DND-41 (cell line): Measurements from ENCODE around the gene MIGA1.

Source experiments
- ATAC-seq: fragments of 200-7000 bp; cut with Tn5 transposase; 3 replicates; pipeline ENCODE4 v1.9.1; 2021; ENCODE audit warnings: low read depth; ENCODE audit not compliant: insufficient read depth
- DNase-seq: peaks from one replicate; pipeline ENCODE4 v3.0.0-alpha.2; 2020
- H2AFZ ChIP-seq: 2 replicates; pipeline ENCODE4 v1.6.0; 2012; ENCODE audit warnings: low read depth, low read length
- H3K27ac ChIP-seq: 2 replicates; pipeline ENCODE4 v1.5.1; 2012; ENCODE audit warnings: low read length, inconsistent platforms
- H3K27me3 ChIP-seq: fragments of 200-600 bp; sonication (generic); 2 replicates; pipeline ENCODE4 v1.6.0; 2012; ENCODE audit warnings: low read length, mild to moderate bottlenecking, inconsistent platforms; ENCODE audit not compliant: insufficient read depth, poor library complexity
- H3K36me3 ChIP-seq: 2 replicates; pipeline ENCODE4 v1.5.1; 2012; ENCODE audit warnings: low read length, inconsistent platforms; ENCODE audit not compliant: insufficient read depth
- H3K4me1 ChIP-seq: 2 replicates; pipeline ENCODE4 v1.5.1; 2012; ENCODE audit warnings: mild to moderate bottlenecking, low read length; ENCODE audit not compliant: insufficient read depth
- H3K4me2 ChIP-seq: 2 replicates; pipeline ENCODE4 v1.6.0; 2012; ENCODE audit warnings: mild to moderate bottlenecking, moderate library complexity, low read length, inconsistent platforms; ENCODE audit not compliant: insufficient read depth
- H3K4me3 ChIP-seq, 2 experiments: fragments of 200-600 bp in 1 of 2; shearing (Covaris generic) in 1 of 2; 2 replicates each; pipeline ENCODE4 v1.5.1; 2012 to 2016; ENCODE audit warnings: inconsistent platforms in 2 of 2, low read length in 2 of 2, mild to moderate bottlenecking in 2 of 2, low read depth in 1 of 2, moderate library complexity in 1 of 2
- H3K79me2 ChIP-seq: 2 replicates; pipeline ENCODE4 v1.6.0; 2012; ENCODE audit warnings: low read length, inconsistent platforms; ENCODE audit not compliant: insufficient read depth
- H3K9ac ChIP-seq: 2 replicates; pipeline ENCODE4 v1.6.0; 2012; ENCODE audit warnings: low read depth, mild to moderate bottlenecking, inconsistent platforms, low read length, moderate library complexity
- H3K9me3 ChIP-seq: 2 replicates; pipeline ENCODE4 v1.5.1; 2012; ENCODE audit warnings: low read length, moderate library complexity, mild to moderate bottlenecking, inconsistent platforms; ENCODE audit not compliant: insufficient read depth, severe bottlenecking
- H4K20me1 ChIP-seq: 2 replicates; pipeline ENCODE4 v1.6.0; 2012; ENCODE audit warnings: low read length; ENCODE audit not compliant: insufficient read depth
- EZH2 ChIP-seq: IDR thresholded peaks from 3 replicates; pipeline ENCODE4 v1.6.1; 2012; ENCODE audit warnings: borderline replicate concordance, low read depth, mild to moderate bottlenecking, moderate library complexity, low read length, inconsistent platforms; ENCODE audit not compliant: severe bottlenecking
- TF ChIP-seq, protein P1 (sequence below): IDR thresholded peaks from 2 replicates; pipeline ENCODE4 v1.5.1; 2012; ENCODE audit warnings: borderline replicate concordance, low read length, moderate library complexity, mild to moderate bottlenecking; ENCODE audit not compliant: poor library complexity, severe bottlenecking; ENCODE audit errors: extremely low read depth

The MIGA1 gene

DNA sequence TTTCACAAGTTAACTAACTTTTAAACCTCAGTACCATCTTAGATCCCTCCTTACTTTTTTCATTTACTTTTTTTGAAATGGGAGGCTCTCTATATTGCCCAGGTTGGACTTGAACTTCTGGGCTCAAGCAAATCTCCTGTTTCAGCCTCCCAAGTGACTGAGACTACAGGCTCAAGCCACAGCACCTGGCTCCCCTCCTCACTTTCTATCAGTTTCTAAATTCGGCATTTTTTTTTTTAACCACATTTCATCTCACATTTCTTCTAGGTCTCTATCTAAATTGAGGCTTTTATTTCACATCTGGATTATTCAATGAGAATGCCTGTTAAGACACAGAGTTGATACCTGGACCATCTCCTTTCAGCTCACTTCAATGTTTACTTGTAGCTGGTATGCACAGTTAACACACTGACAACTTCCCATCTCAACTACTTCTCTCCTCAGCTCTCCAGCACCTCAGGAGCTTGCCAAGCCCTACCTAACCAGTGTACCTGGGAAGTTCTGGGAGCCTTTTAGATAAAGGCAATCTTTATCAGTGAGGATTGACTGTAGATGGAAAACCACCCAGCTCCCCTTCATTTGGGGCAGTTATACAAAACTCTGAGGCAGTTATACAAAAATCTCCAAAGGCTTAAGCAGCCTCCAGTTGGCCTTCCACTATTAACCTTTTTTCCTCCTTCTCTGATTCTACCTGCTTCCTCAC lies 23.2 kb upstream of the MIGA1 start:
- H3K79me2 ChIP-seq: peaks cover 85% of the 10 kb centered on the region
- no peaks in the 10 kb centered on the region for H3K27me3 ChIP-seq
- ATAC-seq (no peak), DNase-seq (no peak)
- no peak overlapping the region for H2AFZ ChIP-seq
- peaks cover 51% of the 10 kb centered on the region for H4K20me1 ChIP-seq
- peaks cover 42% of the 10 kb centered on the region for H3K4me1 ChIP-seq
- no peak for TF ChIP-seq EZH2
- TF ChIP-seq, protein P1, sequence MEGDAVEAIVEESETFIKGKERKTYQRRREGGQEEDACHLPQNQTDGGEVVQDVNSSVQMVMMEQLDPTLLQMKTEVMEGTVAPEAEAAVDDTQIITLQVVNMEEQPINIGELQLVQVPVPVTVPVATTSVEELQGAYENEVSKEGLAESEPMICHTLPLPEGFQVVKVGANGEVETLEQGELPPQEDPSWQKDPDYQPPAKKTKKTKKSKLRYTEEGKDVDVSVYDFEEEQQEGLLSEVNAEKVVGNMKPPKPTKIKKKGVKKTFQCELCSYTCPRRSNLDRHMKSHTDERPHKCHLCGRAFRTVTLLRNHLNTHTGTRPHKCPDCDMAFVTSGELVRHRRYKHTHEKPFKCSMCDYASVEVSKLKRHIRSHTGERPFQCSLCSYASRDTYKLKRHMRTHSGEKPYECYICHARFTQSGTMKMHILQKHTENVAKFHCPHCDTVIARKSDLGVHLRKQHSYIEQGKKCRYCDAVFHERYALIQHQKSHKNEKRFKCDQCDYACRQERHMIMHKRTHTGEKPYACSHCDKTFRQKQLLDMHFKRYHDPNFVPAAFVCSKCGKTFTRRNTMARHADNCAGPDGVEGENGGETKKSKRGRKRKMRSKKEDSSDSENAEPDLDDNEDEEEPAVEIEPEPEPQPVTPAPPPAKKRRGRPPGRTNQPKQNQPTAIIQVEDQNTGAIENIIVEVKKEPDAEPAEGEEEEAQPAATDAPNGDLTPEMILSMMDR: no peak
- H3K4me2 ChIP-seq: peak overlapping the region; percentile 60; the same call in 1 of the 2 replicates
- H3K9me3 ChIP-seq: no peaks in the 10 kb centered on the region
- no peak overlapping the region for H3K27ac ChIP-seq
- H3K9ac ChIP-seq: no peak overlapping the region; the same call in 1 of the 2 replicates
- H3K4me3 ChIP-seq: no peak overlapping the region
- no peaks in the 10 kb centered on the region; the same call in 1 of the 2 replicates for H3K36me3 ChIP-seq

DNA sequence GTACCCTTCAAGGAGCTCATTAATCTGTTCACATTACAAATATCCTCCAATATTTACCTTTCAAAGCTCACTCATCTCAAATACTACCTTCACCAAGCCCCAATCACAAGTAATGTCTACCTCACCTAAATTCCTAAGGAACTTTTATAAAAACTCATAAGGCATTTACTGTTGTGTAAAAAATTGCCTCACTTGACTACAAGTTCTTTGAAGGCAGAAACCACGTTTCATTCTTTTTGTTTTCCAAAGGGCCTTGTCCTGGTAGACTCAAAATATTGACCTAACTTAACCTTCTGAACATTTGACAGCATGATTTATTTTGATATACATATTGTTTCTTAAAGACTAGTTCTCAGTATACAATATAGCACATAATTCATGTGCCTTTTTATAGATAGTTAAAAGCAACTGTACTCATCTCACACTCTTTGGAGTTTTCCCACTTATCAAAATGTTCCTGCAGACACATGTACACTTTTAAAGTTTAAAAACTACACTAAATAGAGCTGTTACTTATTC lies 22.3 kb upstream of the MIGA1 start:
- Histone ChIP-seq H3K79me2 (peaks cover 76% of the 10 kb centered on the region), H3K36me3 (no peaks in the 10 kb centered on the region; the same call in 1 of the 2 replicates), H3K9ac (no peak overlapping the region), H3K4me2 (peak overlapping the region; percentile 60; the same call in 1 of the 2 replicates), H2AFZ (no peak overlapping the region), H3K4me1 (peaks cover 39% of the 10 kb centered on the region), H3K9me3 (no peaks in the 10 kb centered on the region), H4K20me1 (peaks cover 43% of the 10 kb centered on the region; the same call in 1 of the 2 replicates), H3K4me3 (no peak overlapping the region), H3K27me3 (no peaks in the 10 kb centered on the region), H3K27ac (no peak overlapping the region)
- TF ChIP-seq, protein P1: no peak
- no peak for TF ChIP-seq EZH2
- DNase-seq: no peak
- no peak for ATAC-seq

DNA sequence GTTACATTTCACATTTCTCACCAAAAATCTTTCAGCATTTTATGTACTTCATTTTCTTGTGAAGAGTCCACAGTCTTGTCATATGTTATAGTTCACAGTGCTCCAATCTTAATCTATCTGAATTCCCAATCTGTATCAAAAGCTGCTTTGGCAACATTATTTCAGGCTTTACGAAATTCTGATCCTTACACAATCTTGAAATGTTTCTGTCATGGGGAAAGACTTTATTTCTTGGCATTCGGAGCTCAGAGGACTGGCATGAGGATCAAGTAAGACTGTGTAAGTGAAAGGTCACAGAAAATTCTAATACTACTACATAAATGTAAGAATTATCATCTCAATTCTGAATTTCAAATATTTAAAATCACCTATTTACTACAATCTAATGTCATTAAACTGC lies 21.8 kb upstream of the MIGA1 start:
- DNase-seq (no peak), ATAC-seq (no peak)
- Histone ChIP-seq H3K79me2 (peaks cover 71% of the 10 kb centered on the region), H3K4me1 (peaks cover 39% of the 10 kb centered on the region), H3K4me2 (peak overlapping the region; percentile 60), H4K20me1 (peaks cover 39% of the 10 kb centered on the region; the same call in 1 of the 2 replicates), H3K27ac (no peak overlapping the region), H3K4me3 (peak overlapping the region in 1 of 2 experiments; percentile 75; a peak in 1 of 4 replicates), H3K36me3 (no peaks in the 10 kb centered on the region; the same call in 1 of the 2 replicates), H2AFZ (no peak overlapping the region), H3K27me3 (no peaks in the 10 kb centered on the region), H3K9me3 (no peaks in the 10 kb centered on the region), H3K9ac (0 out of 2 replicates have a peak overlapping the region, but pooled peaks have one; percentile 4)
- TF ChIP-seq, protein P1: no peak
- TF ChIP-seq EZH2: no peak
